IMR-90 (cell line): ENCODE data around the gene RAN. TPM values are rescaled to one million over a fixed set of nuclear protein-coding genes. Genes with fewer than 3 reads are reported as not detected.

Source experiments
- ATAC-seq: fragments of 200-7000 bp; cut with Tn5 transposase; 2 replicates; pipeline ENCODE4 v1.9.1; 2020; ENCODE audit warnings: low read depth, mild to moderate bottlenecking, moderate library complexity
- BruUV-seq: library from RNA; stranded (reverse); fragments of 400-500 nt; replicated peaks from 2 replicates; lab custom pipeline; 2021; lab: Mats Ljungman, UMichigan
- CTCF ChIA-PET: fragments of 300-600 bp; formaldehyde crosslinking; extraction: SDS; loops from one replicate; lab custom pipeline; 2021; ENCODE audit warnings: antibody characterized with exemption; lab: Yijun Ruan, JAX
- POLR2A ChIA-PET: fragments of 300-600 bp; sonication (Branson Sonifier 250); formaldehyde crosslinking; loops from one replicate; lab custom pipeline; 2022; ENCODE audit warnings: antibody characterized with exemption; ENCODE audit not compliant: unreplicated experiment; lab: Charles Lee
- DNase-seq: peaks from one replicate; pipeline ENCODE4 v3.0.0; 2013
- H2AFZ ChIP-seq: replicated peaks from 2 replicates; pipeline ENCODE3; 2013; ENCODE audit warnings: low read length, mild to moderate bottlenecking; ENCODE audit not compliant: poor library complexity
- H2AK5ac ChIP-seq: 2 replicates; pipeline ENCODE4 v1.6.1; 2013; ENCODE audit warnings: low read depth, low read length, inconsistent platforms
- H2AK9ac ChIP-seq: replicated peaks from 2 replicates; pipeline ENCODE3; 2013; ENCODE audit warnings: mild to moderate bottlenecking, low read depth, low read length, moderate library complexity; ENCODE audit not compliant: poor library complexity
- H2BK120ac ChIP-seq: 2 replicates; pipeline ENCODE4 v1.6.1; 2013; ENCODE audit warnings: low read depth, low read length, inconsistent platforms
- H2BK15ac ChIP-seq: 3 replicates; pipeline ENCODE4 v1.6.1; 2013; ENCODE audit warnings: low read depth, low read length, inconsistent platforms
- H2BK20ac ChIP-seq: 2 replicates; pipeline ENCODE4 v1.6.1; 2013; ENCODE audit warnings: low read depth, mild to moderate bottlenecking, inconsistent platforms, low read length, moderate library complexity
- H2BK5ac ChIP-seq: 2 replicates; pipeline ENCODE4 v1.6.1; 2013; ENCODE audit warnings: mild to moderate bottlenecking, low read depth, low read length, inconsistent platforms; ENCODE audit not compliant: poor library complexity, severe bottlenecking
- H3K14ac ChIP-seq: replicated peaks from 2 replicates; pipeline ENCODE4 v1.6.1; 2013; ENCODE audit warnings: low read depth, low read length, inconsistent platforms
- H3K18ac ChIP-seq: 2 replicates; pipeline ENCODE4 v1.6.1; 2013; ENCODE audit warnings: low read depth, low read length, control low read depth
- H3K23ac ChIP-seq: 2 replicates; pipeline ENCODE4 v1.6.1; 2013; ENCODE audit warnings: low read depth, low read length, inconsistent platforms
- H3K27ac ChIP-seq: 2 replicates; pipeline ENCODE4 v1.5.1; 2013; ENCODE audit warnings: mild to moderate bottlenecking, control low read depth, low read length; ENCODE audit not compliant: insufficient read depth
- H3K27me3 ChIP-seq: 2 replicates; pipeline ENCODE4 v1.6.1; 2013; ENCODE audit warnings: low read length; ENCODE audit not compliant: control insufficient read depth, insufficient read depth
- H3K36me3 ChIP-seq: 2 replicates; pipeline ENCODE4 v1.6.1; 2013; ENCODE audit warnings: low read length, mixed read lengths; ENCODE audit not compliant: control insufficient read depth, insufficient read depth
- H3K4ac ChIP-seq: 2 replicates; pipeline ENCODE4 v1.6.1; 2013; ENCODE audit warnings: low read depth, low read length, inconsistent platforms
- H3K4me1 ChIP-seq: 2 replicates; pipeline ENCODE4 v1.6.1; 2013; ENCODE audit warnings: low read length, mixed read lengths; ENCODE audit not compliant: control insufficient read depth, insufficient read depth
- H3K4me2 ChIP-seq: 2 replicates; pipeline ENCODE4 v1.6.1; 2013; ENCODE audit warnings: low read depth, mild to moderate bottlenecking, control low read depth, low read length, moderate library complexity
- H3K4me3 ChIP-seq: 2 replicates; pipeline ENCODE4 v1.5.1; 2013; ENCODE audit warnings: low read depth, mild to moderate bottlenecking, control low read depth, low read length, moderate library complexity; ENCODE audit not compliant: insufficient read depth
- H3K56ac ChIP-seq: 2 replicates; pipeline ENCODE4 v1.6.1; 2013; ENCODE audit warnings: low read length, inconsistent platforms; ENCODE audit not compliant: insufficient read depth; ENCODE audit errors: extremely low read depth
- H3K79me1 ChIP-seq, 2 experiments: 2 replicates each; pipeline ENCODE4 v1.6.1; 2013; ENCODE audit warnings: low read length in 2 of 2, inconsistent platforms in 1 of 2, low read depth in 1 of 2
- H3K9ac ChIP-seq: 2 replicates; pipeline ENCODE4 v1.6.1; 2013; ENCODE audit warnings: low read depth, low read length, control low read depth
- H3K9me1 ChIP-seq: 2 replicates; pipeline ENCODE4 v1.6.1; 2013; ENCODE audit warnings: low read length, inconsistent platforms; ENCODE audit not compliant: insufficient read depth
- H3K9me3 ChIP-seq: 2 replicates; pipeline ENCODE4 v1.6.1; 2013; ENCODE audit warnings: low read length; ENCODE audit not compliant: control insufficient read depth, insufficient read depth
- H4K20me1 ChIP-seq: 2 replicates; pipeline ENCODE4 v1.6.1; 2013; ENCODE audit warnings: low read length, inconsistent platforms; ENCODE audit not compliant: insufficient read depth
- H4K5ac ChIP-seq: 2 replicates; pipeline ENCODE4 v1.6.1; 2013; ENCODE audit warnings: mild to moderate bottlenecking, low read depth, low read length, control low read depth
- H4K8ac ChIP-seq, 2 experiments: 2 replicates each; pipeline ENCODE4 v1.6.1; 2013; ENCODE audit warnings: low read depth in 2 of 2, low read length in 2 of 2, control low read depth in 1 of 2, inconsistent platforms in 1 of 2
- H4K91ac ChIP-seq: 2 replicates; pipeline ENCODE4 v1.6.1; 2013; ENCODE audit warnings: low read depth, low read length, inconsistent platforms; ENCODE audit not compliant: insufficient read depth
- BHLHE40 ChIP-seq: fragments of 150-350 bp; IDR thresholded peaks from 2 replicates; pipeline ENCODE4 v1.6.1; 2016; ENCODE audit warnings: mild to moderate bottlenecking, low read depth, low read length
- MXI1 ChIP-seq: IDR thresholded peaks from 2 replicates; pipeline ENCODE4 v1.6.1; 2012; ENCODE audit warnings: low read depth, mild to moderate bottlenecking, low read length, moderate library complexity, borderline replicate concordance
- SMC3 ChIP-seq: fragments of 150-350 bp; IDR thresholded peaks from 2 replicates; pipeline ENCODE4 v1.6.1; 2016; ENCODE audit warnings: low read depth, mild to moderate bottlenecking, antibody characterized with exemption, low read length, moderate library complexity
- WGBS, 2 experiments: methylation state at CpG; one replicate each; pipeline versions ENCODE4 v1.1.5 to v1.1.7; 2013; ENCODE audit warnings: missing lambda C conversion rate in 2 of 2; ENCODE audit not compliant: insufficient read length in 1 of 2; ENCODE audit errors: extremely low coverage in 2 of 2; 5-methylcytosine and 5-hydroxymethylcytosine counted together
- dilution Hi-C: fragments of 300-500 bp; cut with HindIII; formaldehyde crosslinking; loops from one replicate; pipeline ENCODE4 v1.14.3; 2018; ENCODE audit warnings: low sequenced_read_pairs; ENCODE audit not compliant: unreplicated experiment
- in situ Hi-C: fragments of 300-500 bp; cut with MboI; formaldehyde crosslinking; loops from 3 replicates; pipeline ENCODE4 v1.14.3; 2019; ENCODE audit warnings: low sequenced_read_pairs, inconsistent platforms, mixed read lengths
- intact Hi-C: fragments of 100-400 bp; cut with micrococcal nuclease; formaldehyde crosslinking; loops from 2 replicates; pipeline ENCODE4 v1.10.0; 2022
- polyA plus RNA-seq, 3 experiments: library from polyadenylated mRNA; depleted of rRNA; stranded (reverse); fragments of >200 nt; gene quantifications; 2 replicates each; pipeline ENCODE4 v1.2.3, GENCODE V29; 2012; ENCODE audit warnings: low replicate concordance in 1 of 3
- total RNA-seq: library from RNA; depleted of rRNA; stranded (reverse); fragments of >200 nt; gene quantifications from 2 replicates; pipeline ENCODE4 v1.2.3, GENCODE V29; 2012
- TF ChIP-seq, protein P1 (sequence below): fragments of 150-350 bp; IDR thresholded peaks from 2 replicates; pipeline ENCODE4 v1.6.1; 2017; ENCODE audit warnings: mild to moderate bottlenecking, antibody characterized with exemption, low read length, low read depth

The RAN gene
- total and polyA plus RNA-seq, 2 of the 4 experiments (the other 2 are of a cell fraction), result 910 to 984 TPM

DNA sequence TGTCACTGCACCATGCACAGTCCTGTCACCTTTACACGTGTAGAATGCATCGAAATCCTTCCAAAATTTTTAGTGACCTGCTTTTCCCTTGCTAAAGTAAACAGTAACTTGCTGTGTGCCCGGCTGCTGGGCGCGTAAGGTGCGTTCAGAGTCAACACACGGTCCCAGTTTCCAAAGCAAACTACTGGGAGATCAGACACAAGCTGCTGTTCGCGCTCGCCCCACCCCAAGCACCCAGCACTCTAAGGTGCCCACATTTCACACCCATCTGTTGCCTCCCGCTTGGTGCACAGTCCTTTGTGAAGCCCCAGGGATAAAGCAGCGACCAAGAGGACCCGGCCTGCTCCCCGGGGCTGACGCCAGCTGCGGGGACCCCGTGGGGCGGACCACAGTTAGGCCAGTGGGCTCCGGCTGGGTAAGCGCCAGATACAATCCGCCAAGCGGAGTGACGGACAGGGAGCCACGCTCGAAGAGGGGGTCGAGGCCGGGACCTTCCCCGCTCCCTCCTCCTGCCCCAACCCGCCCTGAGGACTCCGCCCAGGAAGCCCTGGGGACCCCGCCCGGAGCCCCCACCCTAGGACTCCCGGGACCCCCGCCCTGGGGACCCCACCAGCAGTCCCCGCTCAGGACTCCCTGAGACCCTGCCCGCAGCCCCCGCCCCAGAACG, 33.4 kb upstream of the RAN start:
- no peak for DNase-seq

More for the DNA sequence above, 33.4 kb upstream of the RAN start:
- Histone ChIP-seq H3K18ac (peak overlapping the region; percentile 19; the same call in 1 of the 2 replicates), H3K79me1 (peaks cover 8 to 35% of the 10 kb centered on the region in 2 experiments), H3K4me2 (peak overlapping the region; percentile 90), H3K56ac (no peak overlapping the region; the same call in 1 of the 2 replicates), H3K27ac (peak overlapping the region; percentile 28), H3K4ac (peak overlapping the region; percentile 58), H2AFZ (peak overlapping the region; percentile 93), H2BK20ac (no peak overlapping the region), H3K23ac (peak overlapping the region; percentile 76), H4K91ac (no peak overlapping the region; the same call in 1 of the 2 replicates), H3K4me3 (peak overlapping the region; percentile 96), H2AK9ac (peak overlapping the region; percentile 94), H3K4me1 (peaks cover 10% of the 10 kb centered on the region), H2AK5ac (0 out of 2 replicates have a peak overlapping the region, but pooled peaks have one; percentile 7), H4K8ac (peak overlapping the region in 1 of 2 experiments; percentile 61; a peak in 1 of 4 replicates), H3K14ac (peak overlapping the region; percentile 50), H4K5ac (no peak overlapping the region), H2BK15ac (no peak overlapping the region), H2BK5ac (peak overlapping the region; percentile 0), H3K9me1 (peaks cover 6% of the 10 kb centered on the region), H4K20me1 (peaks cover 12% of the 10 kb centered on the region; the same call in 1 of the 2 replicates), H3K36me3 (no peaks in the 10 kb centered on the region), H3K9ac (peak overlapping the region; percentile 88), H3K9me3 (no peaks in the 10 kb centered on the region), H3K27me3 (no peaks in the 10 kb centered on the region), H2BK120ac (no peak overlapping the region)
- CTCF ChIA-PET, result interaction anchor here (0.8 kb wide), 1 partner anchor 12 kb away, joined by 3 read pairs; no protein-coding TSS in a partner anchor
- 7% methylated on average over 13 of the region's 38 CpGs; no CpG with 5 or more reads in 1 of the 2 experiments for WGBS, 2 experiments
- TF ChIP-seq SMC3 (no peak), MXI1 (peak; percentile 61; the same call in 1 of the 2 replicates), BHLHE40 (no peak)
- TF ChIP-seq, protein P1, sequence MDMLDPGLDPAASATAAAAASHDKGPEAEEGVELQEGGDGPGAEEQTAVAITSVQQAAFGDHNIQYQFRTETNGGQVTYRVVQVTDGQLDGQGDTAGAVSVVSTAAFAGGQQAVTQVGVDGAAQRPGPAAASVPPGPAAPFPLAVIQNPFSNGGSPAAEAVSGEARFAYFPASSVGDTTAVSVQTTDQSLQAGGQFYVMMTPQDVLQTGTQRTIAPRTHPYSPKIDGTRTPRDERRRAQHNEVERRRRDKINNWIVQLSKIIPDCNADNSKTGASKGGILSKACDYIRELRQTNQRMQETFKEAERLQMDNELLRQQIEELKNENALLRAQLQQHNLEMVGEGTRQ, result no peak
- in situ Hi-C loops, result no loop called here
- no TSS peak for BruUV-seq
- dilution Hi-C loops, result no loop called here
- POLR2A ChIA-PET, result no interaction called here
- intact Hi-C loops, result no loop called here
- peak; percentile 33 for ATAC-seq
